Spleen (tissue), 11 donors: ENCODE measurements around the gene PCBD2. TPM values are rescaled to one million over a fixed set of nuclear protein-coding genes. Genes with fewer than 3 reads are reported as not detected.

ENCODE experiments used
- DNase-seq: peaks from one replicate; pipeline ENCODE4 v3.0.0-alpha.2; 2020
- H3K27ac ChIP-seq, 8 donors: fragments of 200-600 bp; sonication (generic) in 7 of 8; 1 replicate in 4 of 8; 2 replicates in 4 of 8; pipeline versions ENCODE4 v1.5.0 to v1.8.0; 2016 to 2021; ENCODE audit warnings: inconsistent platforms in 4 of 8, mild to moderate bottlenecking in 4 of 8, moderate library complexity in 1 of 8
- H3K27me3 ChIP-seq, 7 donors: fragments of 200-600 bp; sonication (generic) in 6 of 7; replicated peaks in 1 of 7; 1 replicate in 4 of 7; 2 replicates in 3 of 7; pipeline versions ENCODE4 v1.5.0 to v1.8.0; 2016 to 2021; ENCODE audit warnings: inconsistent platforms in 3 of 7, mild to moderate bottlenecking in 1 of 7
- H3K36me3 ChIP-seq, 6 donors: fragments of 200-600 bp; sonication (generic) in 5 of 6; 1 replicate in 4 of 6; 2 replicates in 2 of 6; pipeline versions ENCODE4 v1.5.0 to v1.8.0; 2016 to 2021; ENCODE audit warnings: inconsistent platforms in 2 of 6
- H3K4me1 ChIP-seq, 6 donors: fragments of 200-600 bp; sonication (generic) in 5 of 6; 1 replicate in 3 of 6; 2 replicates in 3 of 6; pipeline versions ENCODE4 v1.5.0 to v1.8.0; 2016 to 2021; ENCODE audit warnings: inconsistent platforms in 3 of 6
- H3K4me3 ChIP-seq, 8 donors: fragments of 200-600 bp; sonication (generic) in 7 of 8; 1 replicate in 4 of 8; 2 replicates in 4 of 8; pipeline versions ENCODE4 v1.5.0 to v1.8.0; 2016 to 2021; ENCODE audit warnings: inconsistent platforms in 4 of 8, mild to moderate bottlenecking in 4 of 8, moderate library complexity in 2 of 8
- H3K9me3 ChIP-seq, 8 donors: fragments of 200-600 bp; sonication (generic) in 7 of 8; 1 replicate in 4 of 8; 2 replicates in 4 of 8; pipeline versions ENCODE4 v1.5.0 to v1.8.0; 2016 to 2021; ENCODE audit warnings: inconsistent platforms in 4 of 8
- POLR2A ChIP-seq, 3 donors: fragments of 450-650 bp; IDR thresholded peaks; one replicate each; pipeline ENCODE4 v1.5.1; 2017; ENCODE audit warnings: antibody characterized with exemption in 3 of 3, mild to moderate bottlenecking in 1 of 3
- POLR2AphosphoS5 ChIP-seq, 3 donors: sonication (generic); formaldehyde crosslinking; IDR thresholded peaks; one replicate each; pipeline ENCODE4 v1.5.1; 2017; ENCODE audit warnings: antibody characterized with exemption in 3 of 3
- WGBS, 5 donors: extraction: QIAGEN DNeasy Blood & Tissue Kit in 3 of 5; methylation state at CpG; one replicate each; pipeline versions ENCODE4 v1.1.5 to v1.1.7; 2013 to 2018; 5-methylcytosine and 5-hydroxymethylcytosine counted together
- intact Hi-C: fragments of 100-400 bp; cut with DNase I; formaldehyde crosslinking; loops from one replicate; pipeline ENCODE4 v1.15.0; 2023; ENCODE audit warnings: low total_unique reads
- microRNA-seq, 3 donors: library from miRNA; unstranded; fragments of <30 nt; microRNA quantifications; one replicate each; pipeline versions ENCODE4 to v1.1.0, GENCODE V29; 2019 to 2020
- polyA plus RNA-seq, 3 donors: library from polyadenylated mRNA; stranded (reverse); fragments of 200-250 nt; gene quantifications; one replicate each; pipeline ENCODE4 v1.2.1, GENCODE V29; 2013
- small RNA-seq, 4 donors: library from RNA; depleted of rRNA; stranded (forward); fragments of <200 nt; gene quantifications; one replicate each; pipeline ENCODE3, GENCODE V24; 2016
- total RNA-seq, 7 donors: library from RNA; depleted of rRNA in 3 of 7; stranded (reverse); fragments of >200 nt in 3 of 7; fragmentation: NEBNext Ultra II Directional in 4 of 7; extraction: Animal tissue kit (Norgen Biotek cat#: 25700) in 4 of 7; gene quantifications; one replicate each; pipeline versions ENCODE4 v1.1.0 to v1.2.1, GENCODE V29; 2016 to 2021
- TF ChIP-seq, protein P1 (sequence below), 11 experiments: fragments of 200-600 bp in 7 of 11; fragments of 450-650 bp in 4 of 11; sonication (generic) in 4 of 11; IDR thresholded peaks in 8 of 11; conservative IDR thresholded peaks in 3 of 11; 1 replicate in 7 of 11; 2 replicates in 4 of 11; pipeline versions ENCODE4 v1.4.0 to v1.8.0; 2016 to 2021; ENCODE audit warnings: antibody characterized with exemption in 11 of 11, inconsistent platforms in 4 of 11, mild to moderate bottlenecking in 1 of 11
- donor health status: healthy with polysubstance abuse.
- donor health status: DM: no; HTN: no; CAD: no; lungs with moderate emphysema.
- donor health status: DM: no; HTN: no; CAD: no.
- donor health status: Bipolar disorder and iron deficiency.
- donor health status: healthy.
- donor health status: DM: no; HTN: no; CAD: no.
- donor health status: DM: yes; HTN: yes; CAD: no.

Gene PCBD2
- total and polyA plus RNA-seq, 10 donors = 2.8 to 15.8 (median 9.2) TPM

DNA sequence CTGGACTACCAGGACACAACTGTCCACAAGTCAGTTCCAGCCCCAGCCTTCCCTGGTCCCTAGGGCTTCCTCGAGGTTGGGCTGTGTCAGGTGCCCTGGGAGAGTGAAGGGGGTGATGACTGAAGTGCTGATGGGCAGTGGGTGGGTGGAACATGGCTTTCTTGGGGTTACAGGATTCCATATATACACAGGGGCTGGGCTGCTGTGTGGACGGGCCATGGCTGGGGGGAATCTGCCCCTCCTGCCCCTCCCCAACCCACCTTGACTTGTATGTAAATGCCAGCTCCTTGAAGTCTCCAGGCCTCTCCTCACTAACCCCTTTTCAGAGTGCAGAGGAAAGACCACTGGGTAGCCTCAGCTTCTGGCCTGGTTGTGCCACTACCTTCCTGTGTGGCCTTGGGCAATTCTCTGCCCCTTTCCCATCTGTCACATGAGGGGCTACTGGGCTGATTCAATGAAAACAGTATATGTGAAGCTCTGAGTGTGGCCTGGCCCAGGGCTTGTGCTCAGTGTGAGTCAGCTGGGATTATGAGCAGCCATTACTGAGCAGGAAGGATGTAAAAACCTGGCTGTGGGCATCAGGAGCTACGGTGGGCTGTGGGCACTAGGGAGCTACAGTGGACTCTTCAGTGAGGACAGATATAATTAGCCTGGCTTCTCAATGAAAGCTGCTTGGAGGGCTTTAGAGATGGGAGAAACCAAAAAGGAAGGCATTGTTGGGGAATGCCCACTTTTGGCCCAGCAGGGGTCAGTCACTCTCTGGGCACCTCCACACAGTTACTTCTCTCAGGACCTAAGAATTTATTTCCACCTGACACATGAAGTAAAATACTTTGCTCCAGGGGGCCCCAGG lies 105.8 kb downstream of the PCBD2 start:
- H3K36me3 ChIP-seq = no peaks in the 10 kb centered on the region
- 59 to 90% (median 70%) methylated on average over 3 of the region's 3 CpGs for WGBS, 5 donors
- peak; percentile 38 for DNase-seq
- H3K9me3 ChIP-seq = no peaks in the 10 kb centered on the region
- H3K4me3 ChIP-seq = no peak overlapping the region
- intact Hi-C loops = no loop called here
- no peak overlapping the region for H3K27ac ChIP-seq
- H3K4me1 ChIP-seq = no peaks in the 10 kb centered on the region
- TF ChIP-seq, protein P1, sequence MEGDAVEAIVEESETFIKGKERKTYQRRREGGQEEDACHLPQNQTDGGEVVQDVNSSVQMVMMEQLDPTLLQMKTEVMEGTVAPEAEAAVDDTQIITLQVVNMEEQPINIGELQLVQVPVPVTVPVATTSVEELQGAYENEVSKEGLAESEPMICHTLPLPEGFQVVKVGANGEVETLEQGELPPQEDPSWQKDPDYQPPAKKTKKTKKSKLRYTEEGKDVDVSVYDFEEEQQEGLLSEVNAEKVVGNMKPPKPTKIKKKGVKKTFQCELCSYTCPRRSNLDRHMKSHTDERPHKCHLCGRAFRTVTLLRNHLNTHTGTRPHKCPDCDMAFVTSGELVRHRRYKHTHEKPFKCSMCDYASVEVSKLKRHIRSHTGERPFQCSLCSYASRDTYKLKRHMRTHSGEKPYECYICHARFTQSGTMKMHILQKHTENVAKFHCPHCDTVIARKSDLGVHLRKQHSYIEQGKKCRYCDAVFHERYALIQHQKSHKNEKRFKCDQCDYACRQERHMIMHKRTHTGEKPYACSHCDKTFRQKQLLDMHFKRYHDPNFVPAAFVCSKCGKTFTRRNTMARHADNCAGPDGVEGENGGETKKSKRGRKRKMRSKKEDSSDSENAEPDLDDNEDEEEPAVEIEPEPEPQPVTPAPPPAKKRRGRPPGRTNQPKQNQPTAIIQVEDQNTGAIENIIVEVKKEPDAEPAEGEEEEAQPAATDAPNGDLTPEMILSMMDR (IDR thresholded peaks at IDR 0.05 in 8 of 11, conservative IDR thresholded peaks at IDR 0.05 in 3 of 11) = no peak
- no peak for TF ChIP-seq POLR2A (IDR thresholded peaks at IDR 0.05)
- no peaks in the 10 kb centered on the region for H3K27me3 ChIP-seq

- intact Hi-C loops = no loop called here
- H3K4me3 ChIP-seq = no peak overlapping the region
- H3K27ac ChIP-seq = no peak overlapping the region
- no peaks in the 10 kb centered on the region for H3K27me3 ChIP-seq
- no peaks in the 10 kb centered on the region for H3K9me3 ChIP-seq
- WGBS, 5 donors = 79 to 94% (median 90%) methylated on average over 2 to 4 of the region's 4 CpGs
- H3K36me3 ChIP-seq = no peaks in the 10 kb centered on the region
- TF ChIP-seq POLR2A (IDR thresholded peaks at IDR 0.05) = no peak
- no peak for TF ChIP-seq POLR2AphosphoS5 (IDR thresholded peaks at IDR 0.05)
- TF ChIP-seq, protein P1 (IDR thresholded peaks at IDR 0.05 in 8 of 11, conservative IDR thresholded peaks at IDR 0.05 in 3 of 11) = no peak
- no peaks in the 10 kb centered on the region for H3K4me1 ChIP-seq
- DNase-seq = peak; percentile 42
Measured at GRCh38 chr5:135011355-135012032, 106.6 kb downstream of the PCBD2 start.

- WGBS, 5 donors = 86 to 100% (median 95%) methylated on average over 2 of the region's 2 CpGs; no CpG with 5 or more reads in 1 of the 5 donors
- Histone ChIP-seq H3K36me3 (no peaks in the 10 kb centered on the region), H3K4me1 (no peaks in the 10 kb centered on the region), H3K9me3 (no peaks in the 10 kb centered on the region), H3K27me3 (no peaks in the 10 kb centered on the region), H3K4me3 (no peak overlapping the region), H3K27ac (no peak overlapping the region)
- TF ChIP-seq, protein P1 (IDR thresholded peaks at IDR 0.05 in 8 of 11, conservative IDR thresholded peaks at IDR 0.05 in 3 of 11) = no peak
- TF ChIP-seq POLR2A (IDR thresholded peaks at IDR 0.05) (no peak), POLR2AphosphoS5 (IDR thresholded peaks at IDR 0.05) (no peak)
- peak; percentile 51 for DNase-seq
- intact Hi-C loops = no loop called here
Measured at GRCh38 chr5:135012033-135012588, 107.2 kb downstream of the PCBD2 start.

Small RNA genes within 50 kb of the gene (microRNA-seq; reads per million reads assigned to microRNA genes)
- gene MIR4461 = 0 reads per million in 3 donors

Small RNA genes within 50 kb of the gene (small RNA-seq; reads per million reads assigned to genes)
- gene MIR4461 (0 reads per million in 4 donors), gene MTND3P25 (0 reads per million in 4 donors), gene MTND4LP30 (0 reads per million in 4 donors)

Other genes with a start within 250 kb of the PCBD2 start
- 10 to 100 TPM; 16.3 to 30.5 (median 22.0) TPM for gene CAMLG, start 166.6 kb upstream of the PCBD2 start, total RNA-seq
- gene CAMLG, start 166.6 kb upstream of the PCBD2 start, polyA plus RNA-seq = 10 to 100 TPM; 36.1 to 55.7 (median 48.5) TPM
- 10 to 100 TPM; 41.2 to 74.2 (median 54.5) TPM for gene DDX46, start 146.4 kb upstream of the PCBD2 start, total RNA-seq
- 10 to 100 TPM; 10.7 to 19.1 (median 14.4) TPM for gene DDX46, start 146.4 kb upstream of the PCBD2 start, polyA plus RNA-seq
- gene C5orf24, start 59.2 kb upstream of the PCBD2 start, total RNA-seq = 10 to 100 TPM; 27.3 to 48.1 (median 39.1) TPM
- gene C5orf24, start 59.2 kb upstream of the PCBD2 start, polyA plus RNA-seq = 10 to 100 TPM; 12.3 to 15.6 (median 15.3) TPM
- 100 to 1,000 TPM in 1 of 7 donors, 10 to 100 TPM in 6; 45.9 to 109 (median 63.4) TPM for gene TXNDC15, start 30.8 kb upstream of the PCBD2 start, total RNA-seq
- gene TXNDC15, start 30.8 kb upstream of the PCBD2 start, polyA plus RNA-seq = 10 to 100 TPM; 37.4 to 60.8 (median 39.8) TPM
- under 1 TPM in 4 of 7 donors, not detected in 3; 0.40 to 0.89 (median 0.65) TPM for gene CATSPER3, start 62.8 kb downstream of the PCBD2 start, total RNA-seq
- gene CATSPER3, start 62.8 kb downstream of the PCBD2 start, polyA plus RNA-seq = under 1 TPM; 0.35 to 0.44 (median 0.39) TPM
- under 1 TPM in 1 of 7 donors, not detected in 6; 0.98 TPM for gene PITX1, start 129.1 kb downstream of the PCBD2 start, total RNA-seq
- under 1 TPM; 0.04 to 0.38 (median 0.09) TPM for gene PITX1, start 129.1 kb downstream of the PCBD2 start, polyA plus RNA-seq